ENCODE results near the gene CROCC2. TPM values are rescaled to one million over a fixed set of nuclear protein-coding genes. Genes with fewer than 3 reads are reported as not detected.

CROCC2 gene
- total RNA-seq, 1 experiment from 2014 or later, result not detected

DNA sequence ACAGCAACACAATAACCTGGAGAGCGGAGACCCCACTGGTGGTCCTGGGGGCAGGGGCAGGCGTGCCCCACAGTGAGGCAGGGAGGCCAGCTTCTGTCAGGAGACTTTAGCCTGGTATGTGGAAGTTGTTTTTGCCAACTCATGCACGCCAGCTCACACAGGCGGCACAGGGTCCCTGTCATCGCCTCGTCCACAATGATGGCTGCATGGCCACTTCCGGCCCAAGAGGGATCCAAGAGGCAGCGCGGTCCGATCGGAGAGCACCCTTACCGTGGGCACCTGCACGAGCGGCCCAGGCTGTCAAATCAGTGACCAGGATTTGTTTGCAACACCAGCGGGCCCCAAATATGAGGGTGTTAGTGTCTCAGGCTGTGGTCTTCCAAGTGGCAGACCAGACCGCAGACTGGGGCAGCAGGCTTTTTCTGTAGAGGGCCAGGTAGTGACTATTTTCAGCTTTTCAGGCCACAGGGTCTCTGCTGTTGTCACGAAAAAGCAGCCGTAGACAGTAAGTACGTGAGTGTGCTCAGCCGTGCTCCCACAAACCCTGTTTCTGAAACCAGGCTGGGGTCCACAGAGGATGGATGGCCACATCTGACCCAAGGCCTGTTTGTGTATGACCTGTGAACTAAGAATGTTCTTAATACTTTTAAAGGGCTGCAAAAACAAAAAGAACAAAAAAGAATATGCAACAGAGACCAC, 113.5 kb downstream of the CROCC2 start:
- Histone ChIP-seq H3K36me3 (ENCODE audit: control insufficient read depth in 1 of 2, insufficient read depth in 2 of 2, low read length in 2 of 2) (no peaks in the 10 kb centered on the region), H3K4me3 (replicated peaks in 1 of 2; ENCODE audit: low read depth in 1 of 2, low read length in 2 of 2) (no peak overlapping the region), H2AFZ (ENCODE audit: low read depth, low read length, poor library complexity, severe bottlenecking) (no peak overlapping the region), H3K27ac (ENCODE audit: low read depth, low read length) (no peak overlapping the region), H3K9me2 (ENCODE audit: insufficient read depth) (no peaks in the 10 kb centered on the region), H4K20me1 (ENCODE audit: insufficient read depth) (no peaks in the 10 kb centered on the region), H3K4me2 (ENCODE audit: low read length) (no peak overlapping the region), H3K9me3 (ENCODE audit: control insufficient read depth in 1 of 2, insufficient read depth in 1 of 2, low read depth in 1 of 2, low read length in 2 of 2) (no peaks in the 10 kb centered on the region), H3K4me1 (ENCODE audit: control insufficient read depth in 1 of 2, insufficient read depth in 2 of 2, low read length in 2 of 2) (peaks cover 0 to 7% of the 10 kb centered on the region in 2 experiments; a peak in 1 of 4 replicates), H3K27me3 (ENCODE audit: insufficient read depth, low read length) (no peaks in the 10 kb centered on the region), H3K9ac (ENCODE audit: low read length) (no peak overlapping the region), H3K79me2 (ENCODE audit: insufficient read depth, low read length) (no peaks in the 10 kb centered on the region)
- CTCF ChIA-PET, result no interaction called here
- POLR2A ChIA-PET, result no interaction called here
- ATAC-seq (no peak), DNase-seq (ENCODE audit: low read depth, low spot score) (no peak)
- no TSS peak for BruUV-seq (replicated peaks)
- RAD21 ChIA-PET (ENCODE audit: low non-redundant PET in 1 of 2, low total read pairs in 2 of 2, uncharacterized antibody in 2 of 2, unreplicated experiment in 2 of 2), result no interaction called here
- intact Hi-C loops (cut with micrococcal nuclease), result no loop called here
- no peak for TF ChIP-seq ELF1 (IDR thresholded peaks at IDR 0.05; ENCODE audit: borderline replicate concordance, low read depth)
- no peak for TF ChIP-seq ZFX (IDR thresholded peaks at IDR 0.05)
- TF ChIP-seq CBX3 (IDR thresholded peaks at IDR 0.05; ENCODE audit: low read depth), result no peak
- TF ChIP-seq, protein P1, sequence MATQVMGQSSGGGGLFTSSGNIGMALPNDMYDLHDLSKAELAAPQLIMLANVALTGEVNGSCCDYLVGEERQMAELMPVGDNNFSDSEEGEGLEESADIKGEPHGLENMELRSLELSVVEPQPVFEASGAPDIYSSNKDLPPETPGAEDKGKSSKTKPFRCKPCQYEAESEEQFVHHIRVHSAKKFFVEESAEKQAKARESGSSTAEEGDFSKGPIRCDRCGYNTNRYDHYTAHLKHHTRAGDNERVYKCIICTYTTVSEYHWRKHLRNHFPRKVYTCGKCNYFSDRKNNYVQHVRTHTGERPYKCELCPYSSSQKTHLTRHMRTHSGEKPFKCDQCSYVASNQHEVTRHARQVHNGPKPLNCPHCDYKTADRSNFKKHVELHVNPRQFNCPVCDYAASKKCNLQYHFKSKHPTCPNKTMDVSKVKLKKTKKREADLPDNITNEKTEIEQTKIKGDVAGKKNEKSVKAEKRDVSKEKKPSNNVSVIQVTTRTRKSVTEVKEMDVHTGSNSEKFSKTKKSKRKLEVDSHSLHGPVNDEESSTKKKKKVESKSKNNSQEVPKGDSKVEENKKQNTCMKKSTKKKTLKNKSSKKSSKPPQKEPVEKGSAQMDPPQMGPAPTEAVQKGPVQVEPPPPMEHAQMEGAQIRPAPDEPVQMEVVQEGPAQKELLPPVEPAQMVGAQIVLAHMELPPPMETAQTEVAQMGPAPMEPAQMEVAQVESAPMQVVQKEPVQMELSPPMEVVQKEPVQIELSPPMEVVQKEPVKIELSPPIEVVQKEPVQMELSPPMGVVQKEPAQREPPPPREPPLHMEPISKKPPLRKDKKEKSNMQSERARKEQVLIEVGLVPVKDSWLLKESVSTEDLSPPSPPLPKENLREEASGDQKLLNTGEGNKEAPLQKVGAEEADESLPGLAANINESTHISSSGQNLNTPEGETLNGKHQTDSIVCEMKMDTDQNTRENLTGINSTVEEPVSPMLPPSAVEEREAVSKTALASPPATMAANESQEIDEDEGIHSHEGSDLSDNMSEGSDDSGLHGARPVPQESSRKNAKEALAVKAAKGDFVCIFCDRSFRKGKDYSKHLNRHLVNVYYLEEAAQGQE (IDR thresholded peaks at IDR 0.05; ENCODE audit: low read depth), result no peak
- no peak for TF ChIP-seq EGR1 (IDR thresholded peaks at IDR 0.05; ENCODE audit: low read depth)
- no peak for TF ChIP-seq EZH2 (IDR thresholded peaks at IDR 0.05)
- no peak for TF ChIP-seq TCF7L2 (IDR thresholded peaks at IDR 0.05; ENCODE audit: borderline replicate concordance, extremely low read depth, insufficient read depth, insufficient read length)
- TF ChIP-seq JUND (IDR thresholded peaks at IDR 0.05), result no peak
- no peak for TF ChIP-seq POLR2AphosphoS5 (IDR thresholded peaks at IDR 0.05; ENCODE audit: low read depth, low read length)
- no peak for TF ChIP-seq YY1 (IDR thresholded peaks at IDR 0.05; ENCODE audit: extremely low read depth, insufficient replicate concordance, low read depth, low read length)
- TF ChIP-seq, protein P2, sequence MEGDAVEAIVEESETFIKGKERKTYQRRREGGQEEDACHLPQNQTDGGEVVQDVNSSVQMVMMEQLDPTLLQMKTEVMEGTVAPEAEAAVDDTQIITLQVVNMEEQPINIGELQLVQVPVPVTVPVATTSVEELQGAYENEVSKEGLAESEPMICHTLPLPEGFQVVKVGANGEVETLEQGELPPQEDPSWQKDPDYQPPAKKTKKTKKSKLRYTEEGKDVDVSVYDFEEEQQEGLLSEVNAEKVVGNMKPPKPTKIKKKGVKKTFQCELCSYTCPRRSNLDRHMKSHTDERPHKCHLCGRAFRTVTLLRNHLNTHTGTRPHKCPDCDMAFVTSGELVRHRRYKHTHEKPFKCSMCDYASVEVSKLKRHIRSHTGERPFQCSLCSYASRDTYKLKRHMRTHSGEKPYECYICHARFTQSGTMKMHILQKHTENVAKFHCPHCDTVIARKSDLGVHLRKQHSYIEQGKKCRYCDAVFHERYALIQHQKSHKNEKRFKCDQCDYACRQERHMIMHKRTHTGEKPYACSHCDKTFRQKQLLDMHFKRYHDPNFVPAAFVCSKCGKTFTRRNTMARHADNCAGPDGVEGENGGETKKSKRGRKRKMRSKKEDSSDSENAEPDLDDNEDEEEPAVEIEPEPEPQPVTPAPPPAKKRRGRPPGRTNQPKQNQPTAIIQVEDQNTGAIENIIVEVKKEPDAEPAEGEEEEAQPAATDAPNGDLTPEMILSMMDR (IDR thresholded peaks at IDR 0.05 in 2 of 3, conservative IDR thresholded peaks at IDR 0.05 in 1 of 3; ENCODE audit: borderline replicate concordance in 1 of 3, insufficient read depth in 1 of 3, low read depth in 2 of 3, low read length in 2 of 3), result no peak
- TF ChIP-seq, protein P3, sequence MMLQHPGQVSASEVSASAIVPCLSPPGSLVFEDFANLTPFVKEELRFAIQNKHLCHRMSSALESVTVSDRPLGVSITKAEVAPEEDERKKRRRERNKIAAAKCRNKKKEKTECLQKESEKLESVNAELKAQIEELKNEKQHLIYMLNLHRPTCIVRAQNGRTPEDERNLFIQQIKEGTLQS (IDR thresholded peaks at IDR 0.05), result no peak
- no peak for TF ChIP-seq CEBPB (IDR thresholded peaks at IDR 0.05; ENCODE audit: low read depth)
